ENCODE measurements around the gene PLA2G12B.
"Not testable (repeated sequence)": the region's sequence is repeated elsewhere in the genome, so short reads cannot be mapped to it uniquely, and the experiment has no call there.

PLA2G12B gene

DNA sequence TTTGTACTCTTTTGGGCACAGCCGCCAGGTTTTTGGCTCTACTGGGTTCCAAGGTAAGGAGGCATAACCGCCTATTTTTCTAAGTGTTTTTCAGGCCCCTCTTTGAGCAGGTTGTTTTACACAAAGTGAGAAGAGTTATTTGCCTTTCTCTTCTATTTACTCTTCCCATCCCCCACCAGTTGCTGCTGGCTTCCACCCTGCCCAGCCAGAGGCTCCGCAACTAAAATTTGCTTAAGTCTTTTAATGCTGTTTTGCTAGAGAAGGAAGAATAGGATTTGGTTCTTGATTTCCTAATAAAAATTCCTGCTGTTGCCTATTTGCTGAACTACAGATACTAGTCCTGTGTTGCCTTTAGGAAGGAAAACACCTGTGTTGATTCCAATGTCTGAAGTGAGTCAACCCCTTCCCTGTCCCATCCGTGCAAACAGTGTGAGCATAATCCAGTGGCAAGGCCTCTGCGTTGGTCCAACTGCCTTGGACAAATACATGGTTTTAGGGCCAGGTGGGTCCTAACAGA is 1.9 kb downstream of the PLA2G12B start:
- no peaks in the 10 kb centered on the region for H3K36me3 Mint-ChIP-seq
- no peak overlapping the region for H3K4me3 Mint-ChIP-seq
- ATAC-seq: no peak
- no peak overlapping the region for H3K27ac Mint-ChIP-seq
- no peaks in the 10 kb centered on the region for H3K4me1 Mint-ChIP-seq
- DNase-seq (ENCODE audit: low spot score in 2 of 2): no peak
- H3K9me3 Mint-ChIP-seq: no peaks in the 10 kb centered on the region

DNA sequence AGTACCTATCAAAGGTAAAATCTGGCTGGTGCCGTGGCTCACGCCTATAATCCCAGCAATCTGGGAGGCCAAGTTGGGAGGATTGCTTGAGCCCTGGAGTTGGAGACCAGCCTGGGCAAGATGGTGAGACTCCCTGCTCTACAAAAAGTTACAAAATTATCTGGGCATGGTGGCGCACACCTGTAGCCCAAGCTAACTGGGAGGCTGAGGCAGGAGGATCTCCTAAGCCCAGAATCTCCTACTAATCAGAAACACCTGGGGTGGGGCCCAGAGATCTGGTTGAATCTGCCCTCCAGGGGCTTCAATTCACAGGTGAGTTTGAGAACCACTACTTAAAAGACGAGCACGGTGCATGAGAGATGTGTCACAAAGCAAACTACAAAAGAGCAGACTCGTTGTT is 2.4 kb downstream of the PLA2G12B start:
- Mint-ChIP-seq H3K4me3 (no peak overlapping the region), H3K27ac (no peak overlapping the region), H3K9me3 (no peaks in the 10 kb centered on the region), H3K36me3 (no peaks in the 10 kb centered on the region), H3K4me1 (no peaks in the 10 kb centered on the region)
- ATAC-seq (no peak), DNase-seq (ENCODE audit: low spot score in 2 of 2) (no peak)

DNA sequence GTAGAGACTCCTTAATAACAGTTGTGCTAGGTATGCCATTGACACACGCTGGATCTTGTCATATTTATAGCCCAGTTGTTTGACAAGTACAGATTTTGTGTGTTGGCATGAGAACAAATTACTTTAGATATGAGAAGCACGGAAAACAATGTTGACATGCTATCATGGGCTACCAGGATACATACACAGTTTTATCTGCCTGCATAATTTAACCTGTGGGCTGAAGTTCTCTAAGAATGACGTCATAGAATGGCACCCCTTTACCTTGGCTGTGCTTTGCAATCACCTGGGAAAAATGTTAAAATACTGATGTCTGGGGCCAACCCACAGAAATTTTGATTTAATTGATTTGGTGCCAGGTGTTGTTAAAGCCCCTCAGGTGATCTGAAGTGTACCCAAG is 2.8 kb downstream of the PLA2G12B start:
- H3K27ac Mint-ChIP-seq: no peak overlapping the region
- no peaks in the 10 kb centered on the region for H3K36me3 Mint-ChIP-seq
- DNase-seq (ENCODE audit: low spot score in 2 of 2) (no peak), ATAC-seq (no peak)
- no peaks in the 10 kb centered on the region for H3K4me1 Mint-ChIP-seq
- no peaks in the 10 kb centered on the region for H3K9me3 Mint-ChIP-seq
- no peak overlapping the region for H3K4me3 Mint-ChIP-seq

DNA sequence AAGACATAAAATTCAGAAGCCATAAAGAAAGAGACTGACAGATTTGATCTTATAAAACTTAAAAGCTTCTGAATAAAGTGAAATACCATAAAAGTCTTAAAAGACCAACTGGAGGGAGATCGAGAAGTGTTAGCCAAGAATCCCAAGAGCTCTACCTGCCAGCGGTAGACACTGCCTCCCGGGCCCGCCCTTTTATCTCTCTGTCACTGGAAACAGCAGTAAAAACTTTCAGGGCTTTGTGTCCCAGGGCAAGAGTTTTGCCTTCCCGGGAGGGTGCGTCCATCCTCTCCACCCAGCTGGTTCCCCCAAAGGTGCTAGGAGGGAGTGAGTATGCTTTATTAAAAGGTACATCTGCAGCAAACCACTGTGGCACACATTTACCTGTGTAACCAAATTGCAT is 5.8 kb downstream of the PLA2G12B start:
- no peak overlapping the region for H3K27ac Mint-ChIP-seq
- no peak overlapping the region for H3K4me3 Mint-ChIP-seq
- H3K36me3 Mint-ChIP-seq: no peaks in the 10 kb centered on the region
- ATAC-seq (no peak), DNase-seq (ENCODE audit: low spot score in 2 of 2) (no peak)
- no peaks in the 10 kb centered on the region for H3K4me1 Mint-ChIP-seq
- no peaks in the 10 kb centered on the region for H3K9me3 Mint-ChIP-seq

DNA sequence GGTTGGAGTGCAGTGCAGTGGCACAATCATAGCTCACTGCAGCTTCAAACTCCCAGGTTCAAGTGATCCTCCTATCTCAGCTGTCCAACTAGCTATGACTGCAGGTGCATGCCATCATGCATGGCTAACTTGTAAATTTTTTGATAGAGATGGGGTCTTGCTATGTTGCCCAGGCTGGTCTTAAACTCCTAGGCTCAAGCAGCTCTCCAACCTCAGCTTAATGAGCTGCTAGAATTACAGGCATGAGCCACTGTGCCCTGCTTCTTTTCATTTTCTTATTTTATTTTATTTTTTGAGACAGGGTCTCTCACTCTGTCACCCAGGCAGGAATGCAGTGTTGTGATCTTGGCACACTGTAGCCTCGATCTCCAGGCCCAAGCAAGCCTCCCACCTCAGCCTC is 7.6 kb downstream of the PLA2G12B start:
- Mint-ChIP-seq H3K36me3 (peaks cover 2% of the 10 kb centered on the region), H3K27ac (no peak overlapping the region), H3K9me3 (no peaks in the 10 kb centered on the region), H3K4me1 (peaks cover 6% of the 10 kb centered on the region), H3K4me3 (no peak overlapping the region)
- ATAC-seq: no peak
- no peak for DNase-seq (ENCODE audit: low spot score in 2 of 2)

DNA sequence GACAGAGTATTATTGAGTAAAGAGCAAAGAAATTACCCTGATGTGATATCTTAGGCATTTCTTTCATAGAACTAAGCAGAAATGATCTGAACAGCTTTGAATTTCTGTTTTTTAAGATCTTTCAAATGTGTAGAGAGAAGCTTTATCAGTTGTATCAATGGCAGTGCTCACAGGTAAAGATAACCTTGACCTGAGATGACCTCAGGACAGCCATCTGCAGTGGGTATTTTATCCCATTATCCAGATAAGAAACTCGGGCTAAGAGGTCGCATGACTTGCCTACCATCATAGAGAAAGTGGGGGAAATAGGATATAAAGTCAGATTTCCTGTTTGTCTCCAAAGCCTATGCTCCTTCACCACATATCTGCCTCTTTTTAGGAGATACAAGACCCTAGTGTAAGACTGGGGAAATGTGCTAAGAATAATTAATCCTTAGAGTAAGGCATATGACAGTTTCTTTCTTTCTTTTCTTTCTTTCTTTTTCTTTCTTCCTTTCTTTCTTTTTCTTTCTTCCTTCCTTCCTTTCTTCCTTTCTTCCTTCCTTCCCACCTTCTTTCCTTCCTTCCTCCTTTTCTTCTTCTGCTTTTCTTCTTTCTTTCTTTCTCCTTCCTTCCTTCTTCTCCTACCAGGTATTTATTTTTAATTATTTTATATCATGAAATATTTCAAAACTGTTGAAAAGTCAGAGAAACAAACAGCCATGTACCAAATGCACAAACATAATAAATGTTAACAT is 10.9 kb downstream of the PLA2G12B start:
- no peak for DNase-seq (ENCODE audit: low spot score in 2 of 2)
- H3K4me1 Mint-ChIP-seq: peaks cover 17% of the 10 kb centered on the region
- H3K4me3 Mint-ChIP-seq: no peak overlapping the region
- no peaks in the 10 kb centered on the region for H3K9me3 Mint-ChIP-seq
- peaks cover 11% of the 10 kb centered on the region for H3K36me3 Mint-ChIP-seq
- ATAC-seq: no peak
- no peak overlapping the region for H3K27ac Mint-ChIP-seq

DNA sequence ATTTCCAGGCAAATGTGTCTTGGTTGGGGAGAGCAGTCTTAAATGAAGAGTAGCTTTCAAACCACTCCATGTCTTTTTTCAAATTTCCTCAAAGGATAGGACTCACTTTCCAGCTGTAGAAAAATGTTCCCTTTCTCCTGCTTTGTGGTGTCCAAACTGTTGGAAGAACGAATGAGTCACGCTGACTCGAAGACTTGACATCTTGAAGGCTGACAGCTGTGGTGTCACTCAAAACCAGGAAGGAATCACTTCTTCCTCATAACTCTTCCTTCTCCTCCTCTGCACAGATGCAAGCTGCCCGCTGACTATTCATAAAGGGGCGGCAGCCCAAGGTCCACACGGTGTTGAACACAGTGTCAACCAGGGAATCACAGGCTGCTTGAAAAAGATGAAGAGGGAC is 19.2 kb downstream of the PLA2G12B start:
- DNase-seq (ENCODE audit: low spot score in 2 of 2): no peak

DNA sequence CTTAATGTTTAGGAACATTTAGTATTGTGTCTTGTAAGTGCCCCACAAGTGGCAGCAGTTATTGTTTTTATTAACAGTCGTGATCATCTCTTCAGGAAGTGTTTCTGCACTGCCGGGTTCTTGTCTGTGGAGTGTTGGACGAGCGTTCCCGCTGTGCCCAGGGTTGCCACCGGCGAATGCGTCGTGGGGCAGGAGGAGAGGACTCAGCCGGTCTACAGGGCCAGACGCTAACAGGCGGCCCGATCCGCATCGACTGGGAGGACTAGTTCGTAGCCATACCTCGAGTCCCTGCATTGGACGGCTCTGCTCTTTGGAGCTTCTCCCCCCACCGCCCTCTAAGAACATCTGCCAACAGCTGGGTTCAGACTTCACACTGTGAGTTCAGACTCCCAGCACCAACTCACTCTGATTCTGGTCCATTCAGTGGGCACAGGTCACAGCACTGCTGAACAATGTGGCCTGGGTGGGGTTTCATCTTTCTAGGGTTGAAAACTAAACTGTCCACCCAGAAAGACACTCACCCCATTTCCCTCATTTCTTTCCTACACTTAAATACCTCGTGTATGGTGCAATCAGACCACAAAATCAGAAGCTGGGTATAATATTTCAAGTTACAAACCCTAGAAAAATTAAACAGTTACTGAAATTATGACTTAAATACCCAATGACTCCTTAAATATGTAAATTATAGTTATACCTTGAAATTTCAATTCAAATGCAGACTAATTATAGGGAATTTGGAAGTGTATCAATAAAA is 22.2 kb downstream of the PLA2G12B start:
- ATAC-seq: no peak

More for the DNA sequence above, 19.2 kb downstream of the PLA2G12B start:
- ATAC-seq: no peak
- Mint-ChIP-seq H3K27ac (no peak overlapping the region), H3K4me1 (no peaks in the 10 kb centered on the region), H3K4me3 (no peak overlapping the region), H3K36me3 (no peaks in the 10 kb centered on the region), H3K9me3 (no peaks in the 10 kb centered on the region)

DNA sequence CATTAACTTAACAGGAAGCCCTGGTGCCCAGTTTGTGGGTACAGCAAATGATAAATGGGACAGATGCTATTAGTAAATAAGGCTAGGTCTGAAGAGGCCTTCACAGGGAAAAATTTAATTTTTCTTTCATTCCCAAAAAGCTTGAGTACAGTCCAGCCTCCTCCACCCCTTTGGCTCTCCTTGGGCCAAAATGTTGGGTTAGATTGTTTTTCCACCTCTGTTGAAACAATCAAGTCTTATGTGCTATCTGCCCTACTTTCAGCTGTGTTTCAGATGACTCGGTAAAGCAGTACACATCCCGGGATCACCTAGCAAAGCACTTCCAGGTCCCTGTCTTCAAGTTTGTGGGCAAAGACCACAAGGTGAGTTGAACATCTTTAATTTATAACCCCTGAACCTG is 24.3 kb downstream of the PLA2G12B start:
- DNase-seq (ENCODE audit: low spot score in 2 of 2) (no peak), ATAC-seq (no peak)
- H3K36me3 Mint-ChIP-seq: no peaks in the 10 kb centered on the region
- no peak overlapping the region for H3K4me3 Mint-ChIP-seq
- no peaks in the 10 kb centered on the region for H3K9me3 Mint-ChIP-seq
- no peaks in the 10 kb centered on the region for H3K4me1 Mint-ChIP-seq
- no peak overlapping the region for H3K27ac Mint-ChIP-seq

More for the DNA sequence above, 22.2 kb downstream of the PLA2G12B start:
- Mint-ChIP-seq H3K4me3 (no peak overlapping the region), H3K9me3 (no peaks in the 10 kb centered on the region), H3K27ac (no peak overlapping the region), H3K4me1 (no peaks in the 10 kb centered on the region), H3K36me3 (no peaks in the 10 kb centered on the region)
- DNase-seq (ENCODE audit: low spot score in 2 of 2): no peak

DNA sequence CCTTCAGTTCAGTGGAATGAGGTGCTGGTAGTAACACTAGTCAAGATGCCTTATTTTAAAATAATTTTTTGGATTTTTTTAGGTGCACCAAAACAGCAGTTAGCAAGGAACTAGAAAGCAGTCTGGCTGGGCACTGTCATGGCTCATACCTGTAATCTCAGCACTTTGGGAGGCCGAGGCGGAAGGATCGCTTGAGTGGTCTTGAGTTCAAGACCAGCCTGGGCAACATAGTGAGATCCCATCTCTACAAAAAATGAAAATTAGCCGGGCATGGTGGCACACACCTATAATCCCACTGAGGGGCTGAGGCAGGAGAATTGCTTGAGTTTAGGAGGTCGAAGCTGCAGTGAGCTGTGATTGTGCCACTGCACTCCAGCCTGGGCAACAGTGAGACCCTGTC is 25.8 kb downstream of the PLA2G12B start:
- ATAC-seq: no peak
- no peak overlapping the region for H3K4me3 Mint-ChIP-seq
- no peaks in the 10 kb centered on the region for H3K36me3 Mint-ChIP-seq
- DNase-seq (ENCODE audit: low spot score in 2 of 2): no peak
- no peaks in the 10 kb centered on the region for H3K9me3 Mint-ChIP-seq
- H3K27ac Mint-ChIP-seq: no peak overlapping the region
- no peaks in the 10 kb centered on the region for H3K4me1 Mint-ChIP-seq

DNA sequence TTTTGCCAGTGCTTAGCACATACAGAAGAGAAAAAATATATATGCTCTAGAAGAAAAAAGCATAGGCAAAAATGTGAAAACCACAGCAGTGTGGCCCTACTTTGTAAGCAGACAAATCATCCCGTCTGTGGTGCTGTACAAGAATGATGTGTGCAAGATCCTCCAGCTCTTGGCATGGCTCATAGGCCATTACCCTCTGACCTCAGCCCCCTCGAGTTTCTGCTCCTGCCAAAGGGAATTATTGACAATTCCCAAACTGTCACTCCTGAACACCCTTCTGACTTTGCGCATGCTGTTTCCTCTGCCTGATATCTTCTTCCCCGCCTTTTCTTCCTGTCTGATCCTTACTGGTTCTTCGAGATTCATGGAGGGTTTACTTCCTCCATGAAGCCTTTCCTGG is 27.1 kb downstream of the PLA2G12B start:
- DNase-seq (ENCODE audit: low spot score in 2 of 2) (no peak), ATAC-seq (no peak)
- Mint-ChIP-seq H3K27ac (no peak overlapping the region), H3K9me3 (peaks cover under 1% of the 10 kb centered on the region), H3K4me1 (no peaks in the 10 kb centered on the region), H3K4me3 (no peak overlapping the region), H3K36me3 (no peaks in the 10 kb centered on the region)

DNA sequence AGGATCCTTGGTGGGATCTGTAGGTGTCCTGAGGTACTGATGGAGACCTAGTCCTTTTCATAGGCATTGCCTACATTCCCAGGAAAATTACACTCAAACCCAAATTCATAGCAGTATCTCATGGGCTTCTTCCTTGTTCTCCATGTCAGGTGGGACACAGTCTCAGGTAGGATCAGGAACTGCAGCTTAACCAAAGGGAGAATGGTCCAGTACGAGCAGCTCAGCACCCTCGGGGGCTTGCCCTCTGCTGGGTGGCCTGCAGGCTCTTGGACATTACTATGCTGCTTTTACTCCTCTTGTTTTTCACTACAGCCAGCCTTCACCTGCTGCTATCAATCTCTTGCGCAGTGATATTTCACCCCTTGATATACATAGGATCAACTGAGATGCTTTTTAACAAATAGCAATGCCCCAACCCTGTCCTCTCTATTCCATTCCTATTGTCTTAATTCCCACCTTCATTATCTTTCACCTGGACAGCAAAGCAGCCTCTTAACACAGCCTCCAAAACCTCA is 28.6 kb downstream of the PLA2G12B start:
- no peaks in the 10 kb centered on the region for H3K4me1 Mint-ChIP-seq
- no peak overlapping the region for H3K27ac Mint-ChIP-seq

DNA sequence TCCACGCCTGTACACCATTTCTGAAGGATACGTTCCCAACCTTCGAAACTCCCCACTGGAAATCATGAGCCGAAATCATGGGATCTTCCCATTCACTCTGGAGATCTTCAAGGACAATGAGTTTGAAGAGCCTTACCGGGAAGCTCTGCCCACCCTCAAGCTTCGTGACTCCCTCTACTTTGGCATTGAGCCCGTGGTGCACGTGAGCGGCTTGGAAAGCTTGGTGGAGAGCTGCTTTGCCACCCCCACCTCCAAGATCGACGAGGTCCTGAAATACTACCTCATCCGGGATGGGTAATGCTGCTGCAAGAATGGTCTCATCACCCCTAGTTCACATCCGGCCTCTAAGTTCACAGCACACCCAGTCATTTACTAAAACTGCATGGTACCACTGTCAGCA is 30.3 kb downstream of the PLA2G12B start:
- H3K9me3 Mint-ChIP-seq: peaks cover 14% of the 10 kb centered on the region
- no peak overlapping the region for H3K4me3 Mint-ChIP-seq
- DNase-seq (ENCODE audit: low spot score in 2 of 2) (no peak), ATAC-seq (no peak)
- H3K4me1 Mint-ChIP-seq: no peaks in the 10 kb centered on the region
- no peaks in the 10 kb centered on the region for H3K36me3 Mint-ChIP-seq
- H3K27ac Mint-ChIP-seq: no peak overlapping the region

More for the DNA sequence above, 28.6 kb downstream of the PLA2G12B start:
- ATAC-seq (no peak), DNase-seq (ENCODE audit: low spot score in 2 of 2) (no peak)
- Mint-ChIP-seq H3K9me3 (peaks cover 6% of the 10 kb centered on the region), H3K36me3 (no peaks in the 10 kb centered on the region), H3K4me3 (no peak overlapping the region)

DNA sequence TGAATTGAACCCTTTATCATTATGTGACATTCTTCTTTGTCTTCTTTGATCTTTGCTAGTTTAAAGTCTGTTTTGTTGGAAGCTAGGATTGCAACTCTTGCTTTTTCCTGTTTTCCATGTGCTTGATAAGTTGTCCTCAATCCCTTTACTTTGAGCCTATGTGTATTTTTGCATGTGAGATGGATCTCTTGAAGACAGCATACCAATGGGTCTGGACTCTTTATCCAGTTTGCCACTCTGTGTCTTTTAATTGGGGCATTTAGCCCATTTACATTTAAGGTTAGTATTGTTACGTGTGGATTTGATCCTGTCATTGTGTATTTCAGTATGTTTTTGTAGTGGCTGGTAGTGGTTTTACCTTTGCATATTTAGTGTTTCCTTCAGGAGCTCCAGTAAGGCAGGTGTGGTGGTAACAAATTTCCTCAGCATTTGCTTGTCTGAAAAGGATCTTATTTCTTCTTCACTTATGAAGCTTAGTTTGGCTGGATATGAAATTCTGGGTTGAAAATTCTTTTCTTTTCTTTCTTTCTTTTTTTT is 33.4 kb downstream of the PLA2G12B start:
- not testable (repeated sequence) for ATAC-seq; H3K4me1 Mint-ChIP-seq; H3K36me3 Mint-ChIP-seq; H3K27ac Mint-ChIP-seq; H3K4me3 Mint-ChIP-seq; DNase-seq (ENCODE audit: low spot score in 2 of 2)
- peaks cover 14% of the 10 kb centered on the region for H3K9me3 Mint-ChIP-seq

DNA sequence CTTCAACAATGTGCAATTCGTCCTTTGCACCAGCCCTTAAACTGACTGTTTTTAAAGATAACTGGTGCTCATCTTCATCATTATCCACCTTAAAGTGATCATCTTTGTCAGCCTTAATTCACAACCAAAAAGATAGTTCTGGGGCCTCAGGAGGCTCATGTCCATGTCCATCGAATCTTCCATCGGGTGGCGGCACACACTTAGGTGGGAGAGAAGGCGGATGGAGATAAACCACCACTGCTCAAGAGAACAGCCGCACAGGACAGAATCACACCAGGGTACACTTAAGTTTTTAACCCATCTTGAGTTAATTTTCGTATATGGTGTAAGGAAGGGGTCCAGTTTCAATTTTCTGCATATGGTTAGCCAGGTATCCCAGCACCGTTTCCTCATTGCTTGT is 36.3 kb downstream of the PLA2G12B start:
- no peak overlapping the region for H3K27ac Mint-ChIP-seq
- ATAC-seq (no peak), DNase-seq (ENCODE audit: low spot score in 2 of 2) (no peak)
- H3K36me3 Mint-ChIP-seq: no peaks in the 10 kb centered on the region
- H3K9me3 Mint-ChIP-seq: peaks cover 14% of the 10 kb centered on the region
- no peak overlapping the region for H3K4me3 Mint-ChIP-seq
- H3K4me1 Mint-ChIP-seq: no peaks in the 10 kb centered on the region

All from stimulated activated effector memory CD8-positive, alpha-beta T cell treated with anti-CD3 and anti-CD28 coated beads, Interleukin-12 subunit alpha, Interleukin-12 subunit beta, amount 100 ng/mL, for 72 hours (primary cell).